Measurements from ENCODE around the gene MIGA2.
"Not testable (repeated sequence)": the region's sequence is repeated elsewhere in the genome, so short reads cannot be mapped to it uniquely, and the experiment has no call there.

Gene MIGA2

DNA sequence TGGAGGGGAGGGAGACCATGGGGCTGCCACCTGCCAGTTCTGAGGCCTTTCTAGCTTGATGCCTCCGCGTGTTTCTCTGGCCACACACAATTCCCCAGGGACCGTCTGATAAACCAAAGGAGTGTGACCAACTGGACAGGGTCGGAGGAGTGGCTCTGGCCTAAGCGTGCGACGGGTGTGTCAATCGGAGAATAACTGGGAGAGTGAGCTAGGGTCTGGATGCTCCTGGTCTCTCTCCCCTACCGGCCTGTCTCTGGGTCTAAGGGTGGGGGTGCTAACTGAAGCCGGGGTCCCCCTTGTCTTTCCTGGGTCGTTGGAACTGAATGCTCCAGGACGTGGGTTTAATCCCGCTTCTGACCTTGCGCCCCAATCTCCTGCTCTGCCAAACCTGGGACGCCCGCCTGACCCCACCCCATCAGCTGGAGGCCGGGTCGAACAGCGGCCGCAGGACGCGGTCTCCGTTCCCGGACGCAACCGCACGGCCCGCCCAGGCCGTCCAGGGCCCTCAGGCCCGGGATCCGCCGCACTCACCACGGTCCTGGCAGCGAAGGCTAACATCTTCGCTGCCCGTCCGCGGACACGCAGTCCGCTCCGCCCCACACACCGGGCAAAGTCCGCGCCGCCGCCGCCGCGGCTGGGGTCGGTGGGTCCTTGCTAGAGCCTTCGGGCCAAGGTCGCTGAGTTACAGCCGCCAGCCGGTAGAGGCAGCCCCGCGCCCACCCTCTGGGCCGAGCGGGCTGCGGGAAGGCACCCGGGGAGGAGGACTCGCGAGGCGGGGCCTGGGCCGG is 73.7 kb downstream of the MIGA2 start:
- DNase-seq (ENCODE audit: low spot score) (no peak), ATAC-seq (ENCODE audit: low read depth) (peak; percentile 15)
- Histone ChIP-seq H3K27ac (ENCODE audit: poor library complexity, severe bottlenecking) (peak overlapping the region; percentile 68), H3K4me3 (ENCODE audit: severe bottlenecking) (peak overlapping the region; percentile 77), H3K4me1 (ENCODE audit: insufficient read depth, poor library complexity, severe bottlenecking) (peaks cover 4% of the 10 kb centered on the region), H3K27me3 (ENCODE audit: insufficient read depth, poor library complexity, severe bottlenecking) (no peaks in the 10 kb centered on the region), H3K9me3 (ENCODE audit: severe bottlenecking) (no peaks in the 10 kb centered on the region), H3K36me3 (ENCODE audit: low read depth) (no peaks in the 10 kb centered on the region)
- TF ChIP-seq, protein P1, sequence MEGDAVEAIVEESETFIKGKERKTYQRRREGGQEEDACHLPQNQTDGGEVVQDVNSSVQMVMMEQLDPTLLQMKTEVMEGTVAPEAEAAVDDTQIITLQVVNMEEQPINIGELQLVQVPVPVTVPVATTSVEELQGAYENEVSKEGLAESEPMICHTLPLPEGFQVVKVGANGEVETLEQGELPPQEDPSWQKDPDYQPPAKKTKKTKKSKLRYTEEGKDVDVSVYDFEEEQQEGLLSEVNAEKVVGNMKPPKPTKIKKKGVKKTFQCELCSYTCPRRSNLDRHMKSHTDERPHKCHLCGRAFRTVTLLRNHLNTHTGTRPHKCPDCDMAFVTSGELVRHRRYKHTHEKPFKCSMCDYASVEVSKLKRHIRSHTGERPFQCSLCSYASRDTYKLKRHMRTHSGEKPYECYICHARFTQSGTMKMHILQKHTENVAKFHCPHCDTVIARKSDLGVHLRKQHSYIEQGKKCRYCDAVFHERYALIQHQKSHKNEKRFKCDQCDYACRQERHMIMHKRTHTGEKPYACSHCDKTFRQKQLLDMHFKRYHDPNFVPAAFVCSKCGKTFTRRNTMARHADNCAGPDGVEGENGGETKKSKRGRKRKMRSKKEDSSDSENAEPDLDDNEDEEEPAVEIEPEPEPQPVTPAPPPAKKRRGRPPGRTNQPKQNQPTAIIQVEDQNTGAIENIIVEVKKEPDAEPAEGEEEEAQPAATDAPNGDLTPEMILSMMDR (IDR thresholded peaks at IDR 0.05; ENCODE audit: poor library complexity, severe bottlenecking), result no peak

DNA sequence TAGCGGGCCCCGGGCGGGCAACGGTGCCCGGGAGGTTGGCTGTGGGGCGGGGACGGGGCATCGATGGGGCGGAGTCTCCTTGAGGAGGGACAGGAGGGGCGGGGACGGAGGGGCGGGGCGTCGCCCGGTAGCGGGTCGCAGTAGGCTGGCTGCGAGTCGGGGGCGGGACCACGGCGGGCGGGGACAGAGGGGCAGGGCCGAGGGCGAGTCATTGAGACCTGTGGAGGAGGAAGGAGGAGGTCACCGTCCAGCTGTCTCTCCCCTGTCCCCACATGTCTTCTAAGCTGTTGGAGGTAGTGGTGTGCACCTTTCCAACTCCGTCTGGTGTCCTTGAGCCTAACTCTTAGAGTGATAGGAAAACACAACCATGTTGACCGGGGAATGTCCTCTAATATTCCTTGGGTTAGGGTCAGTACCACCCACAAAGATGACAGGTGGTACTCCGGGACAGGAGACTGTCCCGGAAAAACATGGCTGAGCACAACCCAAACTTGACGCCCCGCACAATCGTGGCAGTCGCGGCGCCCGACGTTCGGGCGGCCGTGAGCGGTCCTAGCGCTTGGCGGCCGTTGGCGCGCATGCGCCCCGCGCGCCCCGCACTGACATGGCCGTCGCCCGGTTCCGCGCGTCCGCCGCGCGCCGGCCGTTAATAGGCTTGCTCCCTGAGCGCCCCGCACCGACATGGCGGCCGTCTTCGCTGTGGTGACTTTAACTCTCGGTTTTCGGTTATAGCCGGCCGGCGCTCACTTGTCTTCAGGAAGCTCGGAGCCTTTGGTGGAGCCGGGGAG is 74.5 kb downstream of the MIGA2 start, which contains the start of the genes CRAT and PTPA:
TSS of gene CRAT (minus strand) at position 54 of the 788 bp plus-strand sequence. CDS start 284 bp downstream, outside the sequence.
TSS of gene PTPA (plus strand) at position 676 of the 788 bp plus-strand sequence. CDS start 186 bp downstream, outside the sequence.
- H3K9me3 ChIP-seq (ENCODE audit: severe bottlenecking), result no peaks in the 10 kb centered on the region
- DNase-seq (ENCODE audit: low spot score), result peak; percentile 96
- peak within 1 kb of the TSS; percentile 68 for H3K27ac ChIP-seq (ENCODE audit: poor library complexity, severe bottlenecking)
- peaks cover 4% of the 10 kb centered on the region for H3K4me1 ChIP-seq (ENCODE audit: insufficient read depth, poor library complexity, severe bottlenecking)
- TF ChIP-seq, protein P1 (IDR thresholded peaks at IDR 0.05; ENCODE audit: poor library complexity, severe bottlenecking), result no peak
- ATAC-seq (ENCODE audit: low read depth), result peak; percentile 87
- H3K4me3 ChIP-seq (ENCODE audit: severe bottlenecking), result peak within 1 kb of the TSS; percentile 77
- H3K36me3 ChIP-seq (ENCODE audit: low read depth), result no peaks in the 10 kb centered on the region
- H3K27me3 ChIP-seq (ENCODE audit: insufficient read depth, poor library complexity, severe bottlenecking), result no peaks in the 10 kb centered on the region

DNA sequence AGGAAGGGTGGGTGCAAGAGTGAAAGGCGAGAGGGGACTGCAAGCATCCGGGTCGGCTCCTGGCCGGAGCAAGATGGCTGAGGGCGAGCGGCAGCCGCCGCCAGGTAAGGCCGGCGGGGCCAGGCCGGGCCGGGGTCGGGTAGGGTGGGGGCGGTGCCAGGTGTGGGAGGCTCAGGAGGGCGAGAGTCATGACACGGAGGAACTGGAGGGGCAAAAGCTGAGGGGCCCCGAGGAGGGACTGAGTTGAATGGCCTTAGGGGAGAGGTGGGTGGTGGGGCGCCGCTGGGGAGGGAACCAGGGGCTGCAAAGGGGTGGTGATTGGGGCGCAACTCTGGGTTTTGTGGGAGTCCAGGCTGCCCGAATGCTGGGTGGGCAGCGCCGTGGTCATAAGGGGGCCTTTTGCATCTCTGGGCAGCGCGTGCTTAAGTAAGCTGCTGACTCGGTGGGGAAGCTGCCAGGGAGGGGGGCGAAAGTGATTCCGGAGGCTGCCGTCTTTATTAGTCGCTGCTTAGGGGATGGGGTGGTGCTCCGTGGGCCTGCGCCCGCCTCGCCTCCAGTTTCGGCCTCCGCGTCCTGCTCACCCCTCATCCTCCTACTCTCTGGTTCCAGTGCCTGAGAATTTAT is 75.2 kb downstream of the MIGA2 start:
- Histone ChIP-seq H3K36me3 (ENCODE audit: low read depth) (no peaks in the 10 kb centered on the region), H3K27me3 (ENCODE audit: insufficient read depth, poor library complexity, severe bottlenecking) (no peaks in the 10 kb centered on the region), H3K4me3 (ENCODE audit: severe bottlenecking) (peak overlapping the region; percentile 77), H3K9me3 (ENCODE audit: severe bottlenecking) (no peaks in the 10 kb centered on the region), H3K27ac (ENCODE audit: poor library complexity, severe bottlenecking) (peak overlapping the region; percentile 68), H3K4me1 (ENCODE audit: insufficient read depth, poor library complexity, severe bottlenecking) (peaks cover 4% of the 10 kb centered on the region)
- TF ChIP-seq, protein P1 (IDR thresholded peaks at IDR 0.05; ENCODE audit: poor library complexity, severe bottlenecking), result no peak
- no peak for DNase-seq (ENCODE audit: low spot score)
- peak; percentile 19 for ATAC-seq (ENCODE audit: low read depth)

DNA sequence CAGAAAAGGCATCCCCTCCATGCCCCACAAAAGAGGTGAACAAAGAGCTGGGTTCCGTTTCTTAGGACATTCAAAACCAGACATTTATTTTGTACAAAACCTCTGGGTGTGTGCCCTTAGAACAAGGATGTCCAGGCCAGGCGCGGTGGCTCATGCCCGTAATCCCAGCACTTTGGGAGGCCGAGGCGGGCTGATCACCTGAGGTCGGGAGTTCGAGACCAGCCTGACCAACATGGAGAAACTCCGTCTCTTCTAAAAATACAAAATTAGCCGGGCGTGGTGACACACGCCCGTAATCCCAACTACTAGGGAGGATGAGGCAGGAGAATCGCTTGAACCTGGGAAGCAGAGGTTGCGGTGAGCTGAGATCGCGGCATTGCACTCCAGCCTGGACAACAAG is 76.1 kb downstream of the MIGA2 start:
- not testable (repeated sequence) for H3K27me3 ChIP-seq (ENCODE audit: insufficient read depth, poor library complexity, severe bottlenecking); ATAC-seq (ENCODE audit: low read depth); H3K9me3 ChIP-seq (ENCODE audit: severe bottlenecking); H3K4me1 ChIP-seq (ENCODE audit: insufficient read depth, poor library complexity, severe bottlenecking); H3K36me3 ChIP-seq (ENCODE audit: low read depth); DNase-seq (ENCODE audit: low spot score)
- peak overlapping the region; percentile 68 for H3K27ac ChIP-seq (ENCODE audit: poor library complexity, severe bottlenecking)
- peak overlapping the region; percentile 77 for H3K4me3 ChIP-seq (ENCODE audit: severe bottlenecking)
